GF-D8 (cell line): Measurements from ENCODE around the gene PTTG1IP.
"Not testable (repeated sequence)": the region's sequence is repeated elsewhere in the genome, so short reads cannot be mapped to it uniquely, and the experiment has no call there.

Experiments used
- DNase-seq: peaks from one replicate; lab custom pipeline; 2025; lab: John Stamatoyannopoulos, UW

The PTTG1IP gene

GRCh38 chr21:44842721-44843445 lies 30.6 kb downstream of the PTTG1IP start:
- no peak for DNase-seq

GRCh38 chr21:44842087-44842486 lies 31.4 kb downstream of the PTTG1IP start:
- DNase-seq = no peak

- DNase-seq = no peak
These were observed 32.7 kb downstream of the PTTG1IP start for GRCh38 chr21:44840771-44841170.

- DNase-seq = no peak
These were observed 34.5 kb downstream of the PTTG1IP start for GRCh38 chr21:44838951-44839350.

GRCh38 chr21:44838039-44838895 lies 35.2 kb downstream of the PTTG1IP start:
- DNase-seq = no peak

GRCh38 chr21:44837537-44837936 lies 36.0 kb downstream of the PTTG1IP start:
- DNase-seq = no peak

GRCh38 chr21:44836666-44837471 lies 36.6 kb downstream of the PTTG1IP start:
- no peak for DNase-seq

GRCh38 chr21:44836349-44836665 lies 37.2 kb downstream of the PTTG1IP start:
- no peak for DNase-seq

- DNase-seq = no peak
These were observed 37.9 kb downstream of the PTTG1IP start for GRCh38 chr21:44835647-44835973.

- no peak for DNase-seq
These were observed 38.4 kb downstream of the PTTG1IP start for GRCh38 chr21:44834951-44835646.

GRCh38 chr21:44834231-44834950 lies 39.1 kb downstream of the PTTG1IP start:
- DNase-seq = no peak

GRCh38 chr21:44833663-44834062 lies 39.8 kb downstream of the PTTG1IP start:
- DNase-seq = no peak

- not testable (repeated sequence) for DNase-seq
These were observed 40.8 kb downstream of the PTTG1IP start for GRCh38 chr21:44832516-44833255.

- peak; percentile 23 for DNase-seq
These were observed 42.1 kb downstream of the PTTG1IP start for GRCh38 chr21:44831227-44831860.

- DNase-seq = no peak
These were observed 43.9 kb downstream of the PTTG1IP start for GRCh38 chr21:44829507-44830092.

GRCh38 chr21:44828362-44829056 lies 45.0 kb downstream of the PTTG1IP start:
- no peak for DNase-seq

GRCh38 chr21:44823179-44823660 lies 50.3 kb downstream of the PTTG1IP start:
- DNase-seq = no peak

GRCh38 chr21:44822484-44823178 lies 50.9 kb downstream of the PTTG1IP start:
- DNase-seq = no peak
